GM12878 (cell line): ENCODE data around the gene FEV. TPM values are rescaled to one million over a fixed set of nuclear protein-coding genes. Genes with fewer than 3 reads are reported as not detected.

Experiments used
- ATAC-seq: fragments of 200-7000 bp; cut with Tn5 transposase; 3 replicates; pipeline ENCODE4 v1.9.1; 2020; ENCODE audit warnings: mild to moderate bottlenecking, moderate library complexity
- BruUV-seq: library from RNA; stranded (reverse); fragments of 400-500 nt; replicated peaks from 2 replicates; lab custom pipeline; 2021; lab: Mats Ljungman, UMichigan
- CTCF ChIA-PET: fragments of 300-600 bp; sonication (Branson Sonifier 250); formaldehyde crosslinking; extraction: SDS; loops from one replicate; lab custom pipeline; 2021; ENCODE audit warnings: inconsistent platforms; lab: Yijun Ruan, JAX
- POLR2A ChIA-PET: fragments of 350-600 bp; formaldehyde crosslinking; extraction: SDS; loops from one replicate; lab custom pipeline; 2021; ENCODE audit warnings: inconsistent platforms; lab: Charles Lee
- RAD21 ChIA-PET: fragments of 300-600 bp; sonication (Branson Sonifier 250); formaldehyde crosslinking; loops from one replicate; lab custom pipeline; 2023; ENCODE audit warnings: antibody characterized with exemption; ENCODE audit not compliant: unreplicated experiment; lab: Charles Lee
- SMC1A ChIA-PET: fragments of 300-600 bp; sonication (Branson Sonifier 250); formaldehyde crosslinking; loops from one replicate; lab custom pipeline; 2023; ENCODE audit not compliant: unreplicated experiment, uncharacterized antibody; lab: Charles Lee
- DNase-seq: peaks from one replicate; pipeline ENCODE4 v3.0.0-alpha.2; 2011; ENCODE audit warnings: low read depth, low spot score
- FAIRE-seq: peaks from 3 replicates; lab custom pipeline; 2011; peaks lifted over from hg19 to GRCh38; lab: Jason Lieb, UNC
- H2AFZ ChIP-seq: 2 replicates; pipeline ENCODE4 v1.6.0; 2011; ENCODE audit warnings: low read depth, low read length, control low read depth; ENCODE audit not compliant: control insufficient read depth
- H3K27ac ChIP-seq: 2 replicates; pipeline ENCODE4 v1.5.1; 2011; ENCODE audit warnings: control low read depth; ENCODE audit not compliant: control insufficient read depth, insufficient read depth
- H3K27me3 ChIP-seq, 2 experiments: replicated peaks in 1 of 2; 2 replicates each; pipeline versions ENCODE4 v1.6.0 to v1.6.1; 2011; ENCODE audit warnings: low read length in 1 of 2; ENCODE audit not compliant: control insufficient read depth in 2 of 2, insufficient read depth in 2 of 2
- H3K36me3 ChIP-seq, 2 experiments: 2 replicates each; pipeline ENCODE4 v1.5.1; 2011; ENCODE audit warnings: low read length in 1 of 2; ENCODE audit not compliant: control insufficient read depth in 2 of 2, insufficient read depth in 2 of 2
- H3K4me1 ChIP-seq: 2 replicates; pipeline ENCODE4 v1.6.1; 2011; ENCODE audit warnings: mild to moderate bottlenecking, low read length, moderate library complexity, mixed read lengths; ENCODE audit not compliant: control insufficient read depth, insufficient read depth
- H3K4me2 ChIP-seq: 2 replicates; pipeline ENCODE4 v1.6.0; 2011; ENCODE audit warnings: control low read depth; ENCODE audit not compliant: control insufficient read depth, insufficient read depth
- H3K4me3 ChIP-seq: fragments of 200-600 bp; sonication (generic); 2 replicates; pipeline ENCODE4 v1.5.1; 2016
- H3K79me2 ChIP-seq: 2 replicates; pipeline ENCODE4 v1.6.0; 2011; ENCODE audit warnings: low read length; ENCODE audit not compliant: control insufficient read depth, insufficient read depth
- H3K9ac ChIP-seq: 2 replicates; pipeline ENCODE4 v1.8.0; 2011; ENCODE audit warnings: low read length, control low read depth, mixed read lengths; ENCODE audit not compliant: control insufficient read depth, insufficient read depth
- H3K9me3 ChIP-seq: replicated peaks from 3 replicates; pipeline ENCODE4 v1.5.1; 2011; ENCODE audit warnings: mild to moderate bottlenecking, low read length; ENCODE audit not compliant: control insufficient read depth, insufficient read depth
- H4K20me1 ChIP-seq: 2 replicates; pipeline ENCODE4 v1.6.0; 2011; ENCODE audit not compliant: control insufficient read depth, insufficient read depth
- CEBPB ChIP-seq, 2 experiments: fragments of 150-350 bp in 1 of 2; IDR thresholded peaks; 2 replicates each; pipeline ENCODE4 v1.6.1; 2012 to 2014; ENCODE audit warnings: low read depth in 2 of 2, low read length in 2 of 2, borderline replicate concordance in 1 of 2, inconsistent platforms in 1 of 2
- MEF2A ChIP-seq: IDR thresholded peaks from 2 replicates; pipeline ENCODE4 v1.6.1; 2011; ENCODE audit warnings: low read depth, mild to moderate bottlenecking, low read length, moderate library complexity; ENCODE audit not compliant: insufficient read depth
- NBN ChIP-seq: fragments of 450-650 bp; IDR thresholded peaks from 2 replicates; pipeline ENCODE4 v1.6.1; 2016
- NFXL1 ChIP-seq: fragments of 450-650 bp; IDR thresholded peaks from 2 replicates; pipeline ENCODE4 v1.6.1; 2017; ENCODE audit warnings: antibody characterized with exemption, mild to moderate bottlenecking, borderline replicate concordance
- NFYB ChIP-seq: IDR thresholded peaks from 2 replicates; pipeline ENCODE4 v1.6.1; 2011; ENCODE audit warnings: low read depth, mild to moderate bottlenecking, low read length, improper control_type of control experiment, moderate library complexity; ENCODE audit not compliant: insufficient read depth
- NRF1 ChIP-seq: conservative IDR thresholded peaks from 2 replicates; pipeline ENCODE4 v1.6.1; 2011; ENCODE audit warnings: mild to moderate bottlenecking, low read depth, low read length, improper control_type of control experiment
- TCF12 ChIP-seq: IDR thresholded peaks from 2 replicates; pipeline ENCODE4 v1.6.1; 2011; ENCODE audit warnings: low read depth, mild to moderate bottlenecking, low read length
- WGBS: methylation state at CpG from one replicate; pipeline ENCODE4 v1.1.6; 2016; ENCODE audit warnings: low lambda C conversion rate; ENCODE audit not compliant: insufficient replicate concordance, insufficient coverage; ENCODE audit errors: missing lambda C conversion rate; 5-methylcytosine and 5-hydroxymethylcytosine counted together
- in situ Hi-C: fragments of 300-500 bp; cut with MboI; formaldehyde crosslinking; loops from 9 replicates; pipeline ENCODE4 v1.14.3; 2018; ENCODE audit warnings: mixed read lengths
- intact Hi-C: fragments of 100-400 bp; cut with micrococcal nuclease; formaldehyde crosslinking; loops from one replicate; pipeline ENCODE4 v1.14.2; 2022; ENCODE audit not compliant: unreplicated experiment
- polyA plus RNA-seq, 11 experiments: library from polyadenylated mRNA; depleted of rRNA in 4 of 11; unstranded in 6 of 11; stranded (reverse) in 5 of 11; fragments of >200 nt; fragmentation: Nextera tagmentation in 4 of 11; fragmentation: Illumina TruSeq in 1 of 11; extraction: Ambion mirVana in 4 of 11; extraction: Trizol in 1 of 11; gene quantifications; 1 replicate in 1 of 11; 2 replicates in 10 of 11; pipeline versions ENCODE4 v1.2.1 to v1.2.3, GENCODE V29; 2011 to 2016; ENCODE audit warnings: inconsistent platforms in 2 of 11, missing spikeins in 2 of 11, low read depth in 1 of 11
- total RNA-seq, 4 experiments: library from RNA; depleted of rRNA in 3 of 4; stranded (reverse); fragments of >200 nt in 3 of 4; fragmentation: Illumina TruSeq in 1 of 4; extraction: Trizol in 1 of 4; gene quantifications; 2 replicates each; pipeline versions ENCODE4 v1.2.1 to v1.2.3, GENCODE V29; 2013 to 2021

FEV gene
- total and polyA plus RNA-seq, 10 of the 15 experiments (the other 5 are each of a cell fraction or from before 2014, with no cell fraction given) = not detected

DNA sequence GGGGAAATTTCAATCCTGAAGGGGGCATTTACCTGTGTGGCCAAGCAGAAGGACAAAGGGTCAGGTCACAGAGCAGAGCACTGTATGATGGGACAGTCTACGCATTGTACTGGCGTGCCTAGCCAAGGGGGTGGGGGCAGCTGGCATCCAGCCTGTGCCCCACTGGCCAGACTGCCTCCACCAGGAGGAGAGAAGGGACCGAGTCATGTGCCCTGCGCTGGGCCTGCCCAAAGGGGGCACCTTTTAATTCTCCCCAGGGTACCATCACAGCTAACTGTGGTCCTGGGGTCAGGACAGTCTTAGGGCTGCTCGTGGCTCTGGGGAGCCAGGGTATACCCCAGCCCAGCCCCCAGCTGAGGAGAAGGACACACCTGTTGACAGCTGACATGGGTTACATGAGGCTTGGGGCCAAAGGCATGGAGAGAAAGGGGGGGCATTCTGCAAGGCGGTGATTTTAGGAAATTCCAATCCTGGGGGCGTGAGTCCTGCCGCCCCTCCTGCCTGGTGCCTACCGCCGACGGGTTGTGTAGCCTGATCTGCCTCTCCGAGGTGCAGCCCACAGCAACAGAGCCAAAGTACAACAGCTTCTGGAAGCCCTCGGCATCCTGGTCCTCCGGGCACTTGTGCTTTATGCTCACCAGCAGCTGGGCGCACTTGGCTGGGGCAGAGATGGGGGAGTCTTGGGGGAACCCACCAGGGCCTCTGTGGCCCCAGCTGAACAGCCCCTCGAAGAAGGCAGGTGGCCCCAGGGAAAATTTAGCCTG is 45.4 kb upstream of the FEV start:
- intact Hi-C loops = no loop called here
- BruUV-seq = no TSS peak
- no peak for TF ChIP-seq CEBPB (IDR thresholded peaks at IDR 0.05; ENCODE audit: borderline replicate concordance in 1 of 2, low read depth in 2 of 2, low read length in 2 of 2)
- no peak for TF ChIP-seq TCF12
- no peak for TF ChIP-seq MEF2A
- no peak for TF ChIP-seq NRF1
- no peak for TF ChIP-seq NFYB
- TF ChIP-seq NBN = no peak
- TF ChIP-seq NFXL1 = no peak

More for the DNA sequence above, 45.4 kb upstream of the FEV start:
- DNase-seq (no peak), ATAC-seq (no peak; the same call in 2 of the 3 replicates), FAIRE-seq (no peak)
- Histone ChIP-seq H3K27ac (no peak overlapping the region), H3K27me3 (no peaks in the 10 kb centered on the region; a peak in 2 of 4 replicates), H3K9ac (no peak overlapping the region), H3K4me1 (no peaks in the 10 kb centered on the region), H4K20me1 (no peaks in the 10 kb centered on the region), H3K9me3 (no peaks in the 10 kb centered on the region), H2AFZ (no peak overlapping the region), H3K36me3 (no peaks in the 10 kb centered on the region), H3K79me2 (no peaks in the 10 kb centered on the region), H3K4me2 (no peak overlapping the region), H3K4me3 (no peak overlapping the region)
- ChIA-PET RAD21 (interaction anchor here (0.6 to 3.1 kb wide), 13 partner anchors 28 to 153 kb away, joined by 3 to 41 read pairs (median 4); no protein-coding TSS in a partner anchor), SMC1A (interaction anchor here (0.7 to 2.5 kb wide), 6 partner anchors 43 to 128 kb away, joined by 3 to 21 read pairs (median 8); no protein-coding TSS in a partner anchor), POLR2A (no interaction called here), CTCF (interaction anchor here (0.6 to 6.6 kb wide), 47 partner anchors 8 to 265 kb away, joined by 3 to 100 read pairs (median 4); partner anchors contain the start of genes DNAJB2 and IHH)
- in situ Hi-C loops = no loop called here
- 38% methylated on average over 16 of the region's 16 CpGs for WGBS
